Measurements from ENCODE around the gene ARL13A. TPM values are rescaled to one million over a fixed set of nuclear protein-coding genes. Genes with fewer than 3 reads are reported as not detected.
"Not testable (repeated sequence)": the region's sequence is repeated elsewhere in the genome, so short reads cannot be mapped to it uniquely, and the experiment has no call there.

ARL13A gene
- total RNA-seq, 1 donor from 2014 or later: not detected

DNA sequence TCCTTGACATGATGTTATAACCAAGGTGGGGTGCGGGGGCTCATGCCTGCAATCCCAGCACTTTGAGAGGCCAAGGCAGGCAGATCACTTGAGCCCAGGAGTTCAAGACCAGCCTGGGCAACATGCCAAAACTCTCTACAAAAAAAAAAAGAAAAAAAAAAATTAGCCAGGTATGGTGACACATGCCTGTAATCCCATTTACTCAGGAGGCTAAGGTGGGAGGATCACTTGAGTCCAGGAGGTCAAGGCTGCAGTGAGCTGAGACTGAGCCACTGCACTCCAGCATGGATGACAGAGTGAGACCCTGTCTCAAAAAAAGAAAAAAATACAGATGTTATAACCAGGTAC is 12.0 kb downstream of the ARL13A start:
- H3K27ac ChIP-seq (ENCODE audit: low read depth, low read length); H3K36me3 ChIP-seq (ENCODE audit: control insufficient read depth in 3 of 3, insufficient read depth in 3 of 3, low read length in 3 of 3); H3K4me3 ChIP-seq (ENCODE audit: low read length in 3 of 3): not testable (repeated sequence)

DNA sequence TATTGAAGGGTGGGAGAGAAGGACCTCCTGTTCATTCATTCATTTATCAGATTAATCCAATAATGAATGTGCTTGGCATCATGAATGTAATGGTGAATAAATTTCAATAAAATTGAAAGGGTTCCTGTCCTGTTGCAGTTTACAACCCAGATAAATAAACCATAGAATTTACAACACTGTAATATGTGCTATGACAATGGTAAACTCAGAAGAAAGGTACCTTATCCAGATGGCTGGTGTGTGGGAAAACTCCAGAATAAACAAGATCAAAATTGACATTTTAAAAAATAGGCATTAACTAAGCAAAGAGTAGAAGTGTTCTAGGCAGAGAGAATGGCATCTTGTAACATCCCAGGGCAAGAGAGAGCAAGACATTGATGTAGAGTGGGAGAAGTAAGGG is 15.3 kb downstream of the ARL13A start:
- Histone ChIP-seq H3K4me1 (ENCODE audit: control insufficient read depth in 3 of 3, insufficient read depth in 3 of 3, low read length in 3 of 3) (no peaks in the 10 kb centered on the region), H3K4me3 (ENCODE audit: low read length in 3 of 3) (no peak overlapping the region), H3K27ac (ENCODE audit: low read depth, low read length) (no peak overlapping the region), H3K9ac (ENCODE audit: low read depth in 1 of 3, low read length in 3 of 3) (no peak overlapping the region), H3K36me3 (ENCODE audit: control insufficient read depth in 3 of 3, insufficient read depth in 3 of 3, low read length in 3 of 3) (no peaks in the 10 kb centered on the region), H3K9me3 (ENCODE audit: control insufficient read depth in 3 of 3, low read length in 3 of 3) (no peaks in the 10 kb centered on the region), H3K27me3 (ENCODE audit: control insufficient read depth in 3 of 3, insufficient read depth in 3 of 3, low read length in 3 of 3) (peaks cover 0 to 3% (median 0%) of the 10 kb centered on the region in 3 donors)

More for the DNA sequence above, 12.0 kb downstream of the ARL13A start:
- not testable (repeated sequence) for H3K27me3 ChIP-seq (ENCODE audit: control insufficient read depth in 3 of 3, insufficient read depth in 3 of 3, low read length in 3 of 3); H3K4me1 ChIP-seq (ENCODE audit: control insufficient read depth in 3 of 3, insufficient read depth in 3 of 3, low read length in 3 of 3); H3K9me3 ChIP-seq (ENCODE audit: control insufficient read depth in 3 of 3, low read length in 3 of 3); H3K9ac ChIP-seq (ENCODE audit: low read depth in 1 of 3, low read length in 3 of 3)

DNA sequence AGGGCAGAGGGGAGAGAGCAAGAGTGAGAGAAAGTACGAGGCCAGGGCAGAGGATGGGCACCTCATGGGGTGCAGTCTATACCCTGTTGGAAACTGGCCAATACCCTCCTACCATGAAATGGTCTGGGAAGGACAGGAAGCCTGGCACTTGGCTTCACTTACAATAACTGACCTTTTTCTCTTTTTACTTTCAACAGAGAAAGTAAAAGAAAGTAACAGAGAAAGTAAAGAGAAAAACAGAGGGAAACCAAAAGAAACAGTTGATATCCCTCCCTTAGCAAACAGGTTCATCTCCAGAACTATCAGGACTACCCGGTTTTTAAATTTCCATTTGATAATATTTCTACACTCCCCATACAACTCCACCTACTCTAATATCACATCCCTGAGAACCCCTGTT is 20.6 kb downstream of the ARL13A start:
- H3K4me1 ChIP-seq (ENCODE audit: control insufficient read depth in 3 of 3, insufficient read depth in 3 of 3, low read length in 3 of 3): no peaks in the 10 kb centered on the region
- H3K9me3 ChIP-seq (ENCODE audit: control insufficient read depth in 3 of 3, low read length in 3 of 3): no peaks in the 10 kb centered on the region
- H3K27ac ChIP-seq (ENCODE audit: low read depth, low read length): no peak overlapping the region
- H3K9ac ChIP-seq (ENCODE audit: low read depth in 1 of 3, low read length in 3 of 3): no peak overlapping the region
- no peak overlapping the region for H3K4me3 ChIP-seq (ENCODE audit: low read length in 3 of 3)
- H3K27me3 ChIP-seq (ENCODE audit: control insufficient read depth in 3 of 3, insufficient read depth in 3 of 3, low read length in 3 of 3): no peaks in the 10 kb centered on the region
- H3K36me3 ChIP-seq (ENCODE audit: control insufficient read depth in 3 of 3, insufficient read depth in 3 of 3, low read length in 3 of 3): no peaks in the 10 kb centered on the region

DNA sequence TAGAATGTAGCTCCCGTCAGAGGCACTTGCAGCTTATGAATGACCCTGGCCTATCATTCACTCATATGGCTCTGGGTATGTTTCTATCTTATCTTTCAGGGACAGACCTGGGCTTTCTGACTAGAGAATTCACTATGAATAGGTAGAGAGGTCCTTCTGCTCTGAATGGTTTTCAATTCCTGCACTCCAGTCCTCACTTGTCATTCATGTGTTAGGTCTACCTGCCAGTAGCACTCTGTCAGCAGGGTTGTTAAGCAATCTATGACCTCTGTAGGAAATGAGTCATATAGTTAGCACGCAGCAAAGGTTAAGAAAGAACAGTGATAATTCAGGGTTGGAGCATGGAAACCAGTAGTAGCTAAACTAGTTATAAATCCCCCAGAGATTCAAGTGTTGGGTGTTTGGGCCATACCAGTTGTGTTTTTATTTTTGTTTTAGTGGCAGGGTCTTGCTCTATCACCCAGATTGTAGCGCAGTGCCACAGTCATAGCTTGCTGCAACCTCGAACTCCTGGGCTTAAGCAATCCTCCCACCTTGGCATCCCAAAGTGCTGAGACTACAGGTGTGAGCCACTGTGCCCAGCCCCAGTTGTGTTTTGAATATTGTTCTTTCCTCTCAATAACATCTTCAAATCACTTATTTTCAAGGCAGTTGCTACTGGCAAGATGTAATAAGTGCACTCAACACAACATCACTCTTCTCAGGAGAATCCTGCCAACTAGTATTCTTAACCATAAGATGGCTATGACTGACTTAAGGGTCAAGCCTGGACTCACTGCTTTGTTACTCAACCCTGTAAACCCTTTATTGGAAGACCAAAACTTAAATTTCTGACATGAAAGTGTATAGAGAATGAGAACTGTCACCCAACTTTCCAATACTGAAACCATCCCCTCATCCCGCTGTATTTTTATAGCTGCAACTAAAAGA is 25.1 kb downstream of the ARL13A start:
- no peaks in the 10 kb centered on the region for H3K9me3 ChIP-seq (ENCODE audit: control insufficient read depth in 3 of 3, low read length in 3 of 3)
- H3K4me3 ChIP-seq (ENCODE audit: low read length in 3 of 3): no peak overlapping the region
- H3K4me1 ChIP-seq (ENCODE audit: control insufficient read depth in 3 of 3, insufficient read depth in 3 of 3, low read length in 3 of 3): peaks cover 0 to 3% (median 0%) of the 10 kb centered on the region in 3 donors
- no peak overlapping the region for H3K27ac ChIP-seq (ENCODE audit: low read depth, low read length)
- H3K36me3 ChIP-seq (ENCODE audit: control insufficient read depth in 3 of 3, insufficient read depth in 3 of 3, low read length in 3 of 3): no peaks in the 10 kb centered on the region
- no peak overlapping the region for H3K9ac ChIP-seq (ENCODE audit: low read depth in 1 of 3, low read length in 3 of 3)
- no peaks in the 10 kb centered on the region for H3K27me3 ChIP-seq (ENCODE audit: control insufficient read depth in 3 of 3, insufficient read depth in 3 of 3, low read length in 3 of 3)

DNA sequence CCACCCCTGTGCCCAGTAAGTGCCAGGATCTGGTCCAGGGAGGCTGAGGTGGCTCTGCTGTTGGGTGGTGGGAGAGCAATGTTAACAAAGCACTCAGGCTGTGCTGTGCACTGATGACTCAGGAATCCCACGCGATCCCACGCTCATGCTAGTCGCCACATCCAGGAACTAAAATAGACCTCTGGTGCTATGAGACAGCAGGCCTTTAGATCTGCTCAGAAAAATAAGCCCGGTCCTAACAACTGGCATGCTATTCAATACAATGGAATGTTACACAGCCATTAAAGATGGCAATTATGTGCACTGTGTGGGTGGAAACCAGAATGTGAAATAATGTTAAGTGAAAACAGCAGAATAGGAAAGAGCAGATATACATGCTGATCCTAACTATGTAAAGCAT is 26.0 kb downstream of the ARL13A start:
- Histone ChIP-seq H3K27me3 (ENCODE audit: control insufficient read depth in 3 of 3, insufficient read depth in 3 of 3, low read length in 3 of 3) (no peaks in the 10 kb centered on the region), H3K4me3 (ENCODE audit: low read length in 3 of 3) (no peak overlapping the region), H3K9ac (ENCODE audit: low read depth in 1 of 3, low read length in 3 of 3) (no peak overlapping the region), H3K36me3 (ENCODE audit: control insufficient read depth in 3 of 3, insufficient read depth in 3 of 3, low read length in 3 of 3) (no peaks in the 10 kb centered on the region), H3K9me3 (ENCODE audit: control insufficient read depth in 3 of 3, low read length in 3 of 3) (no peaks in the 10 kb centered on the region), H3K4me1 (ENCODE audit: control insufficient read depth in 3 of 3, insufficient read depth in 3 of 3, low read length in 3 of 3) (peaks cover 0 to 3% (median 0%) of the 10 kb centered on the region in 3 donors), H3K27ac (ENCODE audit: low read depth, low read length) (no peak overlapping the region)

DNA sequence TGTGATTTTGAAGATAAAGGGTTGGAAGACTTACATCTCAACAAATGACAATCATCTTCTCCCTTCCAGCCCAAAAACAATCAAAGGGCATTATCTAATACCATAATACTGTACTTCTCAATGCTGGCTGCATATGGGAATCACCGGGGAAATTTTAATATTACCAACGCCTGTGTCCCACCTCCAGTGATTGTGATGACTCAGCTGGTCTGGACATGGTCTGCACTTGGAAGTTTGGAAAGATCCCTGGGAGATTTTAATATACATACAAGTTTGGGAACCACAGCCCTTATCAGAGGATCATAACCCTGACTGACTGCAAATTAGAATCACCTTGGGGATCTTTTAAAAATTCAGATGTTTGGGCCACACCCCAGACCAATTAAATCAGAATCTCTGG is 29.9 kb downstream of the ARL13A start:
- Histone ChIP-seq H3K27me3 (ENCODE audit: control insufficient read depth in 3 of 3, insufficient read depth in 3 of 3, low read length in 3 of 3) (no peaks in the 10 kb centered on the region), H3K4me1 (ENCODE audit: control insufficient read depth in 3 of 3, insufficient read depth in 3 of 3, low read length in 3 of 3) (peaks cover 0 to 3% (median 0%) of the 10 kb centered on the region in 3 donors), H3K9me3 (ENCODE audit: control insufficient read depth in 3 of 3, low read length in 3 of 3) (no peaks in the 10 kb centered on the region), H3K36me3 (ENCODE audit: control insufficient read depth in 3 of 3, insufficient read depth in 3 of 3, low read length in 3 of 3) (no peaks in the 10 kb centered on the region), H3K27ac (ENCODE audit: low read depth, low read length) (no peak overlapping the region), H3K9ac (ENCODE audit: low read depth in 1 of 3, low read length in 3 of 3) (no peak overlapping the region), H3K4me3 (ENCODE audit: low read length in 3 of 3) (no peak overlapping the region)

DNA sequence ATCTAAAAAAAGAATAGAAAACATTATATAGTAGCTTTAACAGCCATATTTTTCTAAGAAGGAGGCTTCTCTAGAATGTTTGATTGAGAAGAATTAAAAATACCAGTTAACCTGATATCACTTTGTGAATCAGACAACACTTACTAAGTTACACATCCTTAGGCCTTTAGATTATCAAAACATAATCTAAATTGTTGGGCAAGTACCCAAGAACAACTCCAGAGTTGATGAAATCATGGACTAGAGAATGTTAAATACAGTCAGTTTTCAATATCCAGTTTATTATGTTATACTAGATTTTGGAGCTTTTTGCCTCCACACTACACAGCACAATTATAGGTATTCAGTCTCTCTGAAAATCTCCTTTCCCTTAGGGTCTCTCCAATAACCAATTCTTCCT is 39.6 kb downstream of the ARL13A start:
- Histone ChIP-seq H3K27me3 (ENCODE audit: control insufficient read depth in 3 of 3, insufficient read depth in 3 of 3, low read length in 3 of 3) (no peaks in the 10 kb centered on the region), H3K9ac (ENCODE audit: low read depth in 1 of 3, low read length in 3 of 3) (no peak overlapping the region), H3K9me3 (ENCODE audit: control insufficient read depth in 3 of 3, low read length in 3 of 3) (no peaks in the 10 kb centered on the region), H3K4me3 (ENCODE audit: low read length in 3 of 3) (no peak overlapping the region), H3K4me1 (ENCODE audit: control insufficient read depth in 3 of 3, insufficient read depth in 3 of 3, low read length in 3 of 3) (no peaks in the 10 kb centered on the region), H3K36me3 (ENCODE audit: control insufficient read depth in 3 of 3, insufficient read depth in 3 of 3, low read length in 3 of 3) (peaks cover 4 to 23% (median 7%) of the 10 kb centered on the region in 3 donors), H3K27ac (ENCODE audit: low read depth, low read length) (no peak overlapping the region)

DNA sequence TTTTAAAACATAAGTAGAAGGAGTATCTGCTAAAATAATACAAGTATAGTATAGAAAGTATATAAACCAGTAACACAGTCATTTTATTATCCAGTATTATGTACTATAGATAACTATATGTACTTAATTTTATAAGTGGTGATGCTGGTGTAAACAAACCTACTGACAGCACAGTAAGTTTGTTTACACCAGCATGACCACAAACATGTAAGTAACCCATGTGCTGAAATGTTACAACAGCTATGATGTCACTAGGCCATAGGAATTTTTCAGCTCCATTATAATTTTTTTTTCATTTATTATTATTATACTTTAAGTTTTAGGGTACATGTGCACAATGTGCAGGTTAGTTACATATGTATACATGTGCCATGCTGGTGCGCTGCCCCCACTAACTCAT is 42.5 kb downstream of the ARL13A start:
- not testable (repeated sequence) for H3K9me3 ChIP-seq (ENCODE audit: control insufficient read depth in 3 of 3, low read length in 3 of 3); H3K4me3 ChIP-seq (ENCODE audit: low read length in 3 of 3); H3K27me3 ChIP-seq (ENCODE audit: control insufficient read depth in 3 of 3, insufficient read depth in 3 of 3, low read length in 3 of 3); H3K4me1 ChIP-seq (ENCODE audit: control insufficient read depth in 3 of 3, insufficient read depth in 3 of 3, low read length in 3 of 3); H3K27ac ChIP-seq (ENCODE audit: low read depth, low read length); H3K9ac ChIP-seq (ENCODE audit: low read depth in 1 of 3, low read length in 3 of 3)
- H3K36me3 ChIP-seq (ENCODE audit: control insufficient read depth in 3 of 3, insufficient read depth in 3 of 3, low read length in 3 of 3): peaks cover 4 to 25% (median 7%) of the 10 kb centered on the region in 3 donors

DNA sequence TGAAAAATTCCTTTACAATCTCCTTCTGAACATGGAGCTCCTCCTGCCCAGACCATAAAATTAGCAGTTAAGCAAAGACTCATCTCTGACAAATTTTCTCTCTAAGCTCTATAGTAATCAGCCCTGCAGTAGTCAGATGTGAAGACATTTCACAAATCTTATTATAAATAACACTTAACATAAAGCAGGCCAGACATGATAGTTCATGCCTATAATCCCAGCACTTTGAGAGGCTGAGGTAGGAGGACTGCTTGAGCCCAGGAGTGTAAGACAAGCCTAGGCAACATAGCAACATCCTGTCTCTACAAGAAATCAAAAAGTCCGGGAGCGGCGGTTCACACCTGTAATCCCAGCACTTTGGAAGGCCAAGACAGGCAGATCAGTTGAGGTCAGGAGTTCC is 52.5 kb downstream of the ARL13A start:
- Histone ChIP-seq H3K9me3 (ENCODE audit: control insufficient read depth in 3 of 3, low read length in 3 of 3) (no peaks in the 10 kb centered on the region), H3K4me3 (ENCODE audit: low read length in 3 of 3) (no peak overlapping the region), H3K36me3 (ENCODE audit: control insufficient read depth in 3 of 3, insufficient read depth in 3 of 3, low read length in 3 of 3) (peaks cover 17 to 23% (median 18%) of the 10 kb centered on the region in 3 donors), H3K4me1 (ENCODE audit: control insufficient read depth in 3 of 3, insufficient read depth in 3 of 3, low read length in 3 of 3) (no peaks in the 10 kb centered on the region), H3K27me3 (ENCODE audit: control insufficient read depth in 3 of 3, insufficient read depth in 3 of 3, low read length in 3 of 3) (peaks cover 0 to 4% (median 0%) of the 10 kb centered on the region in 3 donors), H3K9ac (ENCODE audit: low read depth in 1 of 3, low read length in 3 of 3) (no peak overlapping the region), H3K27ac (ENCODE audit: low read depth, low read length) (no peak overlapping the region)

DNA sequence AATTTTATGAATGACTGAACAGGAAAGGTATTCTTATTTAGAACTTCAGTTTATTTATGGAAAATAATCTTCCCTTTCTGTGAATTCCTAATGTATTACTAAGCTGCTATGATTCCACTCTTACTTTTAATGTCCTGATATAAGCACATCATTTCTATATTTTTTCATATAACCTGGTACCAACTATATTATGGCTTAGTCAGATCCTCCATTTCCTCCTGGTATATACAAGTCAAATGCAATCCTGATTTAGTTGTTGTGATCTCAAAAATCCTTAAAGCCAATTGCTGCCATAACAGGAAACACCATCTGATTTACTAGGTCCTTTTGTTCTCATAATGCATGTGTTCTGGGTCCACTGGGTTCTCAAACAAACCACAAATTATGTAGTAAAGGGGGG is 55.6 kb downstream of the ARL13A start:
- Histone ChIP-seq H3K27ac (ENCODE audit: low read depth, low read length) (no peak overlapping the region), H3K27me3 (ENCODE audit: control insufficient read depth in 3 of 3, insufficient read depth in 3 of 3, low read length in 3 of 3) (peaks cover 0 to 4% (median 0%) of the 10 kb centered on the region in 3 donors), H3K4me1 (ENCODE audit: control insufficient read depth in 3 of 3, insufficient read depth in 3 of 3, low read length in 3 of 3) (no peaks in the 10 kb centered on the region), H3K36me3 (ENCODE audit: control insufficient read depth in 3 of 3, insufficient read depth in 3 of 3, low read length in 3 of 3) (peaks cover 12 to 16% (median 14%) of the 10 kb centered on the region in 3 donors), H3K4me3 (ENCODE audit: low read length in 3 of 3) (no peak overlapping the region), H3K9me3 (ENCODE audit: control insufficient read depth in 3 of 3, low read length in 3 of 3) (no peaks in the 10 kb centered on the region), H3K9ac (ENCODE audit: low read depth in 1 of 3, low read length in 3 of 3) (no peak overlapping the region)
